Cardiac fibroblast (primary cell): ENCODE results near the gene ADARB2.

Experiments
- DNase-seq, 2 donors: peaks; one replicate each; pipeline versions ENCODE4 v3.0.0 to v3.0.0-alpha.2; 2010; ENCODE audit warnings: low read depth in 2 of 2
- H3K4me3 ChIP-seq, 2 donors: replicated peaks in 1 of 2; 1 replicate in 1 of 2; 2 replicates in 1 of 2; pipeline ENCODE4 v1.5.1; 2011; ENCODE audit warnings: low read depth in 2 of 2, low read length in 2 of 2, mild to moderate bottlenecking in 2 of 2, moderate library complexity in 1 of 2
- CTCF ChIP-seq: IDR thresholded peaks from one replicate; pipeline ENCODE4 v1.5.1; 2011; ENCODE audit warnings: low read depth, mild to moderate bottlenecking, low read length, inconsistent platforms

The ADARB2 gene

GRCh38 chr10:1214882-1215540 is 522.3 kb downstream of the ADARB2 start:
- TF ChIP-seq CTCF = no peak
- H3K4me3 ChIP-seq = no peak overlapping the region
- no peak for DNase-seq

GRCh38 chr10:1214071-1214675 is 523.2 kb downstream of the ADARB2 start:
- DNase-seq = no peak
- no peak for TF ChIP-seq CTCF
- no peak overlapping the region for H3K4me3 ChIP-seq

GRCh38 chr10:1213252-1214070 is 523.9 kb downstream of the ADARB2 start:
- no peak for TF ChIP-seq CTCF
- no peak for DNase-seq
- H3K4me3 ChIP-seq = no peak overlapping the region

GRCh38 chr10:1212571-1213141 is 524.7 kb downstream of the ADARB2 start:
- no peak overlapping the region for H3K4me3 ChIP-seq
- no peak for DNase-seq
- no peak for TF ChIP-seq CTCF

GRCh38 chr10:1211844-1212570 is 525.3 kb downstream of the ADARB2 start:
- no peak for TF ChIP-seq CTCF

GRCh38 chr10:1210667-1211066 is 526.7 kb downstream of the ADARB2 start:
- H3K4me3 ChIP-seq = no peak overlapping the region
- TF ChIP-seq CTCF = no peak
- DNase-seq = no peak

More at GRCh38 chr10:1211844-1212570, 525.3 kb downstream of the ADARB2 start:
- no peak overlapping the region for H3K4me3 ChIP-seq
- no peak for DNase-seq
